BLaER1 treated with 17β-estradiol and CSF1 and Interleukin-3, amounts not matched to agents 10 nM and 100 nM (cell line): ENCODE data around the gene ABCC6.
A peak's percentile ranks its signal among the peaks of the same experiment; 100 is the strongest.

Source experiments
- H3K27ac ChIP-seq, 11 experiments: shearing (Covaris generic); formaldehyde crosslinking; 2 replicates each; pipeline ENCODE4 v1.8.1; 2022
- H3K27me3 ChIP-seq, 11 experiments: shearing (Covaris generic); formaldehyde crosslinking; 2 replicates each; pipeline ENCODE4 v1.8.1; 2022
- H3K36me3 ChIP-seq, 11 experiments: shearing (Covaris generic); formaldehyde crosslinking; 2 replicates each; pipeline ENCODE4 v1.8.1; 2022
- H3K4me1 ChIP-seq, 10 experiments: shearing (Covaris generic); formaldehyde crosslinking; 2 replicates each; pipeline ENCODE4 v1.8.1; 2022
- H3K4me2 ChIP-seq, 11 experiments: shearing (Covaris generic); formaldehyde crosslinking; 2 replicates each; pipeline ENCODE4 v1.8.1; 2022
- H3K4me3 ChIP-seq, 10 experiments: shearing (Covaris generic); formaldehyde crosslinking; 2 replicates each; pipeline ENCODE4 v1.8.1; 2022
- H3K9ac ChIP-seq, 11 experiments: shearing (Covaris generic); formaldehyde crosslinking; 2 replicates each; pipeline ENCODE4 v1.8.1; 2022
- H3K9me3 ChIP-seq, 11 experiments: shearing (Covaris generic); formaldehyde crosslinking; replicated peaks in 1 of 11; 2 replicates each; pipeline ENCODE4 v1.8.1; 2022
- H4K20me1 ChIP-seq, 11 experiments: shearing (Covaris generic); formaldehyde crosslinking; 2 replicates each; pipeline ENCODE4 v1.8.1; 2022
- Cebpa-rat ChIP-seq, 11 experiments: shearing (Covaris generic); IDR thresholded peaks; 2 replicates each; pipeline ENCODE4 v1.8.1; 2022

Gene ABCC6

GRCh38 chr16:16140537-16140936, 82.8 kb downstream of the ABCC6 start:
- TF ChIP-seq Cebpa-rat (IDR thresholded peaks at IDR 0.05) = no peak
- Histone ChIP-seq H3K27me3 (no peaks in the 10 kb centered on the region), H3K9ac (no peak overlapping the region), H3K4me2 (peak overlapping the region in 8 of 11 experiments; percentile 41 to 80 (median 67); a peak in 13 of 22 replicates), H3K4me3 (no peak overlapping the region), H3K27ac (no peak overlapping the region), H4K20me1 (peaks cover 0 to 6% (median 0%) of the 10 kb centered on the region in 11 experiments; a peak in 1 of 22 replicates), H3K4me1 (peaks cover 12 to 54% (median 45%) of the 10 kb centered on the region in 10 experiments; a peak in 19 of 20 replicates), H3K9me3 (no peaks in the 10 kb centered on the region; a peak in 1 of 22 replicates), H3K36me3 (peaks cover 87 to 98% (median 92%) of the 10 kb centered on the region in 11 experiments)

DNA sequence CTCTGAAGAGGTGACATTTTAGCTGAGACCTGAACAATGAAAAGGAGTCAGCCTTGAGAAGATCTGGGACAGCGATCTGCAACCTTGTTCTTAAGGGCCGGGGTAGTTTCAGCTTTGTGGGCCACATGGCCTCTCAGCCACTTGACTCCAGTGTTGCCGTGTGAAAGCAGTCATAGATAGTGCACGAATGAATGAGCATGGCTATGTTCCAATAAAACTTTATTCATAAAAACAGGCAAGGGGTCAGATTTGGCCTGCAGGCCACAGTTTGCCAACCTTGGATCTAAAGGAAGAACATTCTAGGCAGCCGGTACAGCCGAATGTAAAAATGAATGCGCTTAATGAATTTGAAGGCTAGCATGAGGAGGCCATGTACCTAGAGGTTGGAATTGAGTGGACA, 83.5 kb downstream of the ABCC6 start:
- TF ChIP-seq Cebpa-rat (IDR thresholded peaks at IDR 0.05) = no peak
- Histone ChIP-seq H3K9me3 (no peaks in the 10 kb centered on the region; a peak in 1 of 22 replicates), H3K36me3 (peaks cover 89 to 98% (median 92%) of the 10 kb centered on the region in 11 experiments), H3K4me1 (peaks cover 12 to 49% (median 45%) of the 10 kb centered on the region in 10 experiments; a peak in 19 of 20 replicates), H3K27ac (no peak overlapping the region), H4K20me1 (peaks cover 0 to 2% (median 0%) of the 10 kb centered on the region in 11 experiments; a peak in 1 of 22 replicates), H3K4me3 (no peak overlapping the region), H3K27me3 (no peaks in the 10 kb centered on the region), H3K9ac (no peak overlapping the region), H3K4me2 (no peak overlapping the region)

DNA sequence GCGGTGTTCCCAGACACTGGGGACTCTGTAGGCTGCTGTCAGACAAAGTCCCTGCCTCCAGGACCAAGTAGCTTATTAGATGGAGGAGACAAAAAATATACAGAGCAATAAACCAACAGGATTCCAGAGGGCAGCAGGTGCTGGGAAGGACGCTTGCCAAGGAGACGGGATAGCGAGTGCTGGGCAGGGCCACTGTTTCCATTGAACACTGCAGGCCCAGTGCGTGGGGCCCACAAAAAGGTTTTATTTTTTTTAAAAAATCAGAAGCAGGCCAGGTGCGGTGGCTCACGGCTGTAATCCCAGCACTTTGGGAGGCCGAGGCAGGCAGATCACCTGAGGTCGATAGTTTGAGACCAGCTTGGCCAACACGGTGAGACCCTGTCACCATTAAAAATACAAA, 84.2 kb downstream of the ABCC6 start:
- TF ChIP-seq Cebpa-rat (IDR thresholded peaks at IDR 0.05) = no peak
- H4K20me1 ChIP-seq = peaks cover 0 to 9% (median 0%) of the 10 kb centered on the region in 11 experiments; a peak in 1 of 22 replicates
- H3K36me3 ChIP-seq = peaks cover 90 to 99% (median 92%) of the 10 kb centered on the region in 11 experiments
- H3K9ac ChIP-seq = no peak overlapping the region
- no peak overlapping the region for H3K4me3 ChIP-seq
- peaks cover 12 to 44% (median 39%) of the 10 kb centered on the region in 10 experiments; a peak in 19 of 20 replicates for H3K4me1 ChIP-seq
- no peak overlapping the region for H3K27ac ChIP-seq
- H3K4me2 ChIP-seq = no peak overlapping the region
- H3K27me3 ChIP-seq = no peaks in the 10 kb centered on the region
- H3K9me3 ChIP-seq = no peaks in the 10 kb centered on the region; a peak in 1 of 22 replicates

- Histone ChIP-seq H4K20me1 (peaks cover 0 to 15% (median 0%) of the 10 kb centered on the region in 11 experiments; a peak in 1 of 22 replicates), H3K27ac (no peak overlapping the region), H3K4me2 (no peak overlapping the region), H3K27me3 (no peaks in the 10 kb centered on the region), H3K4me3 (no peak overlapping the region), H3K4me1 (peaks cover 9 to 35% (median 29%) of the 10 kb centered on the region in 10 experiments; a peak in 19 of 20 replicates), H3K9me3 (no peaks in the 10 kb centered on the region; a peak in 1 of 22 replicates), H3K36me3 (peaks cover 94 to 100% (median 95%) of the 10 kb centered on the region in 11 experiments), H3K9ac (no peak overlapping the region)
- TF ChIP-seq Cebpa-rat (IDR thresholded peaks at IDR 0.05) = no peak
Measured at GRCh38 chr16:16138034-16138635, 85.2 kb downstream of the ABCC6 start.

DNA sequence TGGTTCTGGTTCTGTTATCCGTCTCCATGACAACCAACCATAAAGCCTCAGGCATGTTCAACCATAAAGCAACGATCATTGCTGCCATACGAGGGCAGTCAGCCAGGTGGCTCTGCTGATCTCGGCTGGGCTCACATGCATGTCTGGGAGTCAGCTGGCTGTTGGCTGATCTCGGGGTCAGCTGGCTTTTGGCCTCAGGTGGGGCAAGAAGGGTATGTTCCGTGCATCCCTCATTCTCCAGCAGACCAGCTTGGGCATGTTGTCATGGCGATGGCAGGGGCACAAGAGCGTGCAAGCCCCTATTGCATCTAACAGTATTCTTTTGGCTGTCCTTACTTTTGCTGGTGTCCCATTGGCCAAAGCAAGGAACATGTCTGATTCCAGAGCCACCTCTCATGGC, 86.2 kb downstream of the ABCC6 start:
- no peak overlapping the region for H3K4me3 ChIP-seq
- peaks cover 98 to 100% (median 98%) of the 10 kb centered on the region in 11 experiments for H3K36me3 ChIP-seq
- TF ChIP-seq Cebpa-rat (IDR thresholded peaks at IDR 0.05) = no peak

DNA sequence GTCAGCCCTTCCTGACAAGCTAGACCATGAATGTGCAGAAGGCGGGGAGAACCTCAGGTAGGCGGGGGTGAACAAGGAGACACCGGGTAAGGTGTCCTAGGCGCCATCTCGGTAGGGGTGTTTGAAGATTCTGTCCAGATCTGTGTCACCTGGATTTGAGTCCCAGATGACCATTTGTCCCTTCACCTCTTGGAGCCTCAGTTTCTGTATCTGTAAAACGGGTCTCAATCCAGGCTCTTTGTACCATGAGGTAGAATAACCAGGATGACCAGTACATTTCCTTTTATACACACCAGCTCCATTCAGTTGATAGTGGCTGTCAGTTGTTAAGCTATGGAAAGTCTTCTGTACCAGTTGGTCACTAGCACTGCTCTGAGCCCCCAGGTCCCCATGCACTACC, 86.7 kb downstream of the ABCC6 start:
- no peak for TF ChIP-seq Cebpa-rat (IDR thresholded peaks at IDR 0.05)
- peaks cover 0 to 19% (median 15%) of the 10 kb centered on the region in 10 experiments; a peak in 17 of 20 replicates for H3K4me1 ChIP-seq
- peaks cover 100% of the 10 kb centered on the region in 11 experiments for H3K36me3 ChIP-seq

More for the DNA sequence above, 86.2 kb downstream of the ABCC6 start:
- H3K9me3 ChIP-seq = no peaks in the 10 kb centered on the region; a peak in 1 of 22 replicates
- H3K27ac ChIP-seq = no peak overlapping the region
- H3K4me2 ChIP-seq = no peak overlapping the region
- H3K27me3 ChIP-seq = no peaks in the 10 kb centered on the region
- peaks cover 0 to 24% (median 19%) of the 10 kb centered on the region in 10 experiments; a peak in 17 of 20 replicates for H3K4me1 ChIP-seq
- no peak overlapping the region for H3K9ac ChIP-seq
- H4K20me1 ChIP-seq = peaks cover 0 to 15% (median 0%) of the 10 kb centered on the region in 11 experiments; a peak in 1 of 22 replicates

DNA sequence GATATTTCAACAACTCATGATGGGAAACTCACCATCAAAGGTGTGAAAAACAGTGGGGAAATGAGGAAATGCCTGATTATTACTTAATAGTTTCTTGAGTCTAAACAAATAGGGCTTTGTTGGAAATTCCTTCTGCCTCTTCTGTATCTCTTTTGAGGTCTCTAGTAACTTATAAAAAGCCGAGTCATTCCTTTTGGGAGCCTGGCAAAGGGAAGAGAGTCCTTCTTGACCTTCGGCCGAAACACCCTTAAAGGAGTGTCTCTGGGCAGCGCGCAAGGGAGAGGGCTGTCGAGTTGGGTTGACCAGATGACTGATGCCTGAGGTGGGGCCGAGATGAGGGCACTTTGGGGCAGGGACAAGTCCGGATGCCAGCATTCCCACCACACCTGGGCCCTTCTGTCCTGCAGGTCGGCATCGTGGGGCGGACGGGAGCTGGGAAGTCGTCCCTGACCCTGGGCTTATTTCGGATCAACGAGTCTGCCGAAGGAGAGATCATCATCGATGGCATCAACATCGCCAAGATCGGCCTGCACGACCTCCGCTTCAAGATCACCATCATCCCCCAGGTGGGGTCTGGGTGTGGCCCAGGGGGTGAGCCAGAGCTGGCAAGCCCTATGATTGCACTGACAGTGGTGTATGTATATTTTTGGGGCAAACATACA, 89.2 kb downstream of the ABCC6 start:
- Histone ChIP-seq H3K4me3 (no peak overlapping the region), H3K9me3 (no peaks in the 10 kb centered on the region), H3K4me1 (no peaks in the 10 kb centered on the region), H3K36me3 (peaks cover 95 to 100% (median 99%) of the 10 kb centered on the region in 11 experiments), H3K4me2 (no peak overlapping the region), H3K27me3 (no peaks in the 10 kb centered on the region), H4K20me1 (peaks cover 0 to 26% (median 0%) of the 10 kb centered on the region in 11 experiments; a peak in 2 of 22 replicates), H3K27ac (no peak overlapping the region), H3K9ac (no peak overlapping the region)
- no peak for TF ChIP-seq Cebpa-rat (IDR thresholded peaks at IDR 0.05)

More for the DNA sequence above, 86.7 kb downstream of the ABCC6 start:
- Histone ChIP-seq H3K4me3 (no peak overlapping the region), H3K27ac (no peak overlapping the region), H3K27me3 (no peaks in the 10 kb centered on the region), H3K4me2 (no peak overlapping the region), H3K9ac (no peak overlapping the region), H3K9me3 (no peaks in the 10 kb centered on the region; a peak in 1 of 22 replicates), H4K20me1 (peaks cover 0 to 20% (median 0%) of the 10 kb centered on the region in 11 experiments; a peak in 1 of 22 replicates)

DNA sequence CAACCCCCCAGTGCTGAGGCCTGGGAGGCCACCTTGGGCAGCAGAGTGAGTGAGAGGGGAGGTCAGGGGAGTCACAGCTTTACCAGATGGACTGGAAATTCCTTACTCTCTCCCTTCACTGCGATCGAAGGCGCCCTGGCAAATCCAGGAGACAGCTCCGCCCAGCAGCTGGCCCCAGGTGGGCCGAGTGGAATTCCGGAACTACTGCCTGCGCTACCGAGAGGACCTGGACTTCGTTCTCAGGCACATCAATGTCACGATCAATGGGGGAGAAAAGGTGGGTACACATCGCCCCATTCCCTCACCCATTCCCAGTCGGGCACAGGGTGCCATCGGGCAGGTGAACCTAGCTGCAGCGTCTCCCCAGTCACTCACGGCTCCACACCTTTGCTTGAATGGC, 91.6 kb downstream of the ABCC6 start:
- H3K36me3 ChIP-seq = peaks cover 83 to 99% (median 95%) of the 10 kb centered on the region in 11 experiments
- H4K20me1 ChIP-seq = peaks cover 0 to 26% (median 0%) of the 10 kb centered on the region in 11 experiments; a peak in 4 of 22 replicates
- no peak overlapping the region for H3K4me3 ChIP-seq
- no peaks in the 10 kb centered on the region for H3K27me3 ChIP-seq
- no peak overlapping the region for H3K9ac ChIP-seq
- H3K4me2 ChIP-seq = no peak overlapping the region
- no peak overlapping the region for H3K27ac ChIP-seq
- H3K4me1 ChIP-seq = peaks cover 0 to 9% (median 8%) of the 10 kb centered on the region in 10 experiments; a peak in 9 of 20 replicates
- TF ChIP-seq Cebpa-rat (IDR thresholded peaks at IDR 0.05) = no peak
- H3K9me3 ChIP-seq = no peaks in the 10 kb centered on the region

DNA sequence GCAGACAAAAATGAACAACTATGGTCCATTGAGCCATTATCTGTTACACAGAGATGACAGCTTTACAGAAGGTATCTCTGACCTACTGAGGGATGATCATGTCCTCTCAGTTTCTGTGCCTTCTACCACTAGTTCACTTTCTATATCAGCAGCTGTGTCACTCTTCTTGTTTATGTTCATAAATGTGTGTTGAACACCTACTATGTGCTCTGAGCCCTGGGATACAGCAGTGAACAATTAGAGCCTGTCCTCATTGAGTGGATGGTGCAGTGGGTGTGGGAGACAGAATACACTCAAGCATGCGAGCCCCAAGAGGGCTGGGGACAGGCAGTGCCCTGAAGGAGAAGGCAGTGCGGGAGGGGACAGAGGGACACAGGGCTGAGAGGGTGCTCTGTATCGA, 92.1 kb downstream of the ABCC6 start:
- H3K9ac ChIP-seq = no peak overlapping the region
- H4K20me1 ChIP-seq = peaks cover 0 to 26% (median 0%) of the 10 kb centered on the region in 11 experiments; a peak in 4 of 22 replicates
- H3K27me3 ChIP-seq = no peaks in the 10 kb centered on the region
- H3K4me3 ChIP-seq = no peak overlapping the region
- H3K36me3 ChIP-seq = peaks cover 80 to 99% (median 94%) of the 10 kb centered on the region in 11 experiments
- H3K4me2 ChIP-seq = no peak overlapping the region
- peaks cover 0 to 13% (median 9%) of the 10 kb centered on the region in 10 experiments; a peak in 9 of 20 replicates for H3K4me1 ChIP-seq
- TF ChIP-seq Cebpa-rat (IDR thresholded peaks at IDR 0.05) = no peak
- no peaks in the 10 kb centered on the region for H3K9me3 ChIP-seq
- no peak overlapping the region for H3K27ac ChIP-seq
